Left lung (tissue), 10 donors: ENCODE data around the gene TEX19. TPM values are rescaled to one million over a fixed set of nuclear protein-coding genes. Genes with fewer than 3 reads are reported as not detected.
"Not testable (repeated sequence)": the region's sequence is repeated elsewhere in the genome, so short reads cannot be mapped to it uniquely, and the experiment has no call there.

Experiments used
- ATAC-seq: fragments of 200-7000 bp; cut with Tn5 transposase; one replicate; pipeline ENCODE4 v1.9.1; 2020; ENCODE audit warnings: moderate library complexity
- DNase-seq, 4 donors: peaks; one replicate each; pipeline ENCODE4 v3.0.0-alpha.2; 2013 to 2020
- H3K27ac ChIP-seq, 2 donors: fragments of 200-600 bp; sonication (generic) in 1 of 2; one replicate each; pipeline versions ENCODE4 v1.5.0 to v1.8.0; 2020 to 2021
- H3K27me3 ChIP-seq, 2 donors: fragments of 200-600 bp; sonication (generic) in 1 of 2; one replicate each; pipeline versions ENCODE4 v1.5.0 to v1.8.0; 2020 to 2021
- H3K36me3 ChIP-seq, 2 donors: fragments of 200-600 bp; sonication (generic) in 1 of 2; one replicate each; pipeline versions ENCODE4 v1.5.0 to v1.8.0; 2020 to 2021
- H3K4me1 ChIP-seq, 2 donors: fragments of 200-600 bp; one replicate each; pipeline ENCODE4 v1.8.0; 2021
- H3K4me3 ChIP-seq, 2 donors: fragments of 200-600 bp; sonication (generic) in 1 of 2; one replicate each; pipeline versions ENCODE4 v1.5.0 to v1.8.0; 2020 to 2021; ENCODE audit warnings: mild to moderate bottlenecking in 1 of 2
- H3K9me3 ChIP-seq, 2 donors: fragments of 200-600 bp; sonication (generic) in 1 of 2; one replicate each; pipeline versions ENCODE4 v1.5.0 to v1.8.0; 2020 to 2021
- CTCF ChIP-seq, 2 donors: fragments of 200-600 bp; sonication (generic) in 1 of 2; IDR thresholded peaks; one replicate each; pipeline versions ENCODE4 v1.5.0 to v1.8.0; 2021; ENCODE audit warnings: antibody characterized with exemption in 2 of 2
- intact Hi-C, 2 donors: fragments of 100-400 bp; cut with DNase I; formaldehyde crosslinking; loops; one replicate each; pipeline versions ENCODE4 v1.11.2 to v1.14.2; 2022
- polyA plus RNA-seq, 6 donors: library from polyadenylated mRNA; unstranded; fragments of 120-200 nt; gene quantifications; one replicate each; pipeline ENCODE4 v1.2.1, GENCODE V29; 2013; ENCODE audit not compliant: insufficient read length in 6 of 6
- total RNA-seq, 2 donors: library from RNA; stranded (reverse); fragmentation: NEBNext Ultra II Directional; extraction: Animal tissue kit (Norgen Biotek cat#: 25700); gene quantifications; one replicate each; pipeline ENCODE4 v1.2.1, GENCODE V29; 2021
- donor health status: DM: no; HTN: yes; CAD: no.
- donor health status: DM: no; HTN: no; CAD: no.

The TEX19 gene
- total and polyA plus RNA-seq, 8 donors: 0.07 TPM; not detected in 7

GRCh38 chr17:82408288-82408937 is 49.4 kb downstream of the TEX19 start:
- no peaks in the 10 kb centered on the region for H3K9me3 ChIP-seq
- no peak for TF ChIP-seq CTCF (IDR thresholded peaks at IDR 0.05)
- DNase-seq (no peak), ATAC-seq (no peak)
- intact Hi-C loops: no loop called here
- H3K36me3 ChIP-seq: peaks cover 0 to 42% of the 10 kb centered on the region in 2 donors
- H3K27me3 ChIP-seq: no peaks in the 10 kb centered on the region
- no peak overlapping the region for H3K4me3 ChIP-seq
- H3K27ac ChIP-seq: no peak overlapping the region
- no peaks in the 10 kb centered on the region for H3K4me1 ChIP-seq

- no peaks in the 10 kb centered on the region for H3K27me3 ChIP-seq
- H3K4me3 ChIP-seq: no peak overlapping the region
- DNase-seq (no peak), ATAC-seq (no peak)
- no peak overlapping the region for H3K27ac ChIP-seq
- H3K9me3 ChIP-seq: no peaks in the 10 kb centered on the region
- H3K36me3 ChIP-seq: peaks cover 0 to 36% of the 10 kb centered on the region in 2 donors
- intact Hi-C loops: no loop called here
- H3K4me1 ChIP-seq: no peaks in the 10 kb centered on the region
- no peak for TF ChIP-seq CTCF (IDR thresholded peaks at IDR 0.05)
Observed at GRCh38 chr17:82408938-82409318, 49.9 kb downstream of the TEX19 start.

GRCh38 chr17:82410014-82410716 is 51.1 kb downstream of the TEX19 start:
- Histone ChIP-seq H3K4me1 (peaks cover 0 to 6% of the 10 kb centered on the region in 2 donors), H3K27me3 (no peaks in the 10 kb centered on the region), H3K4me3 (no peak overlapping the region), H3K9me3 (no peaks in the 10 kb centered on the region), H3K36me3 (peaks cover 0 to 24% of the 10 kb centered on the region in 2 donors), H3K27ac (no peak overlapping the region)
- no peak for TF ChIP-seq CTCF (IDR thresholded peaks at IDR 0.05)
- no peak for DNase-seq
- no peak for ATAC-seq
- intact Hi-C loops: loop anchor here in 1 of 2 donors (5.0 kb wide), 1 partner anchor 58 kb away; no protein-coding TSS in a partner anchor

GRCh38 chr17:82411396-82412053 is 52.5 kb downstream of the TEX19 start:
- no peaks in the 10 kb centered on the region for H3K27me3 ChIP-seq
- H3K9me3 ChIP-seq: no peaks in the 10 kb centered on the region
- intact Hi-C loops: loop anchor here in 1 of 2 donors (5.0 kb wide), 1 partner anchor 59 kb away; no protein-coding TSS in a partner anchor
- DNase-seq (no peak), ATAC-seq (no peak)
- peaks cover 0 to 16% of the 10 kb centered on the region in 2 donors for H3K36me3 ChIP-seq
- no peak overlapping the region for H3K27ac ChIP-seq
- no peak for TF ChIP-seq CTCF (IDR thresholded peaks at IDR 0.05)
- peaks cover 0 to 6% of the 10 kb centered on the region in 2 donors for H3K4me1 ChIP-seq
- H3K4me3 ChIP-seq: no peak overlapping the region

GRCh38 chr17:82412081-82412480 is 53.0 kb downstream of the TEX19 start:
- not testable (repeated sequence) for H3K4me1 ChIP-seq, ATAC-seq, H3K27me3 ChIP-seq, H3K9me3 ChIP-seq, H3K27ac ChIP-seq, H3K4me3 ChIP-seq, DNase-seq
- H3K36me3 ChIP-seq: peaks cover 0 to 16% of the 10 kb centered on the region in 2 donors
- intact Hi-C loops: loop anchor here in 1 of 2 donors (5.0 kb wide), 1 partner anchor 60 kb away; no protein-coding TSS in a partner anchor
